Prostate gland (tissue), 2 donors: ENCODE data around the gene KSR2.

Source experiments
- CTCF ChIP-seq, 4 experiments: fragments of 200-600 bp in 2 of 4; fragments of 450-650 bp in 2 of 4; sonication (generic) in 2 of 4; IDR thresholded peaks; 1 replicate in 3 of 4; 2 replicates in 1 of 4; pipeline ENCODE4 v1.5.1; 2016 to 2019; ENCODE audit warnings: antibody characterized with exemption in 4 of 4, mild to moderate bottlenecking in 2 of 4, moderate library complexity in 2 of 4
- POLR2A ChIP-seq: fragments of 450-650 bp; IDR thresholded peaks from one replicate; pipeline ENCODE4 v1.6.1; 2016; ENCODE audit warnings: antibody characterized with exemption, mild to moderate bottlenecking

- no peak for TF ChIP-seq CTCF (IDR thresholded peaks at IDR 0.05)
- no peak for TF ChIP-seq POLR2A
These were observed 149.6 kb downstream of the KSR2 start for GRCh38 chr12:117819160-117819559.
